K562 (cell line): ENCODE data around the gene ALDOB. TPM values are rescaled to one million over a fixed set of nuclear protein-coding genes. Genes with fewer than 3 reads are reported as not detected.

Source experiments
- ASH1L ChIP-seq: fragments of 450-650 bp; IDR thresholded peaks from 2 replicates; pipeline ENCODE4 v1.6.1; 2018; ENCODE audit warnings: borderline replicate concordance, mild to moderate bottlenecking, low read depth; ENCODE audit not compliant: partially characterized antibody
- HMG20A ChIP-seq: fragments of 450-650 bp; formaldehyde crosslinking; conservative IDR thresholded peaks from 2 replicates; pipeline ENCODE4 v1.4.0; 2020; ENCODE audit warnings: mild to moderate bottlenecking, mixed read lengths
- LEF1 ChIP-seq: fragments of 450-650 bp; IDR thresholded peaks from 2 replicates; pipeline ENCODE4 v1.6.1; 2016; ENCODE audit warnings: mild to moderate bottlenecking
- MECOM ChIP-seq: fragments of 250-450 bp; sonication (Bioruptor Pico); IDR thresholded peaks from 2 replicates; pipeline ENCODE4 v1.8.0; 2022; ENCODE audit warnings: inconsistent platforms
- MIER1 ChIP-seq: fragments of 450-650 bp; IDR thresholded peaks from 2 replicates; pipeline ENCODE4 v1.6.1; 2016; ENCODE audit warnings: antibody characterized with exemption, mild to moderate bottlenecking, low read depth
- PHF20 ChIP-seq: fragments of 450-650 bp; IDR thresholded peaks from 2 replicates; pipeline ENCODE4 v1.6.1; 2018; ENCODE audit not compliant: partially characterized antibody
- RNF2 ChIP-seq: sonication (generic); IDR thresholded peaks from 2 replicates; pipeline ENCODE4 v1.6.1; 2016
- YBX1 ChIP-seq: fragments of 450-650 bp; IDR thresholded peaks from 2 replicates; pipeline ENCODE4 v1.7.1; 2016; ENCODE audit warnings: mild to moderate bottlenecking
- ZNF140 ChIP-seq: fragments of 250-450 bp; sonication (Bioruptor Pico); IDR thresholded peaks from 2 replicates; pipeline ENCODE4 v1.8.0; 2021; ENCODE audit warnings: moderate library complexity, mild to moderate bottlenecking, inconsistent platforms
- ZNF253 ChIP-seq: fragments of 250-450 bp; sonication (Bioruptor Pico); conservative IDR thresholded peaks from 2 replicates; pipeline ENCODE4 v1.6.1; 2021; ENCODE audit warnings: mild to moderate bottlenecking
- polyA plus RNA-seq, 8 experiments: library from polyadenylated mRNA; depleted of rRNA in 4 of 8; stranded (reverse) in 5 of 8; unstranded in 3 of 8; fragments of >200 nt; fragmentation: Nextera tagmentation in 2 of 8; fragmentation: Illumina TruSeq in 1 of 8; extraction: Ambion mirVana in 2 of 8; extraction: Trizol in 1 of 8; gene quantifications; 2 replicates each; pipeline versions ENCODE4 v1.2.1 to v1.2.3, GENCODE V29; 2011 to 2014; ENCODE audit warnings: inconsistent platforms in 1 of 8, missing spikeins in 1 of 8
- total RNA-seq, 7 experiments: library from RNA; depleted of rRNA in 6 of 7; stranded (reverse); fragments of >200 nt in 6 of 7; fragmentation: Illumina TruSeq in 2 of 7; extraction: Trizol in 2 of 7; gene quantifications; 2 replicates each; pipeline versions ENCODE4 v1.2.1 to v1.2.3, GENCODE V29; 2011 to 2021; ENCODE audit warnings: low replicate concordance in 1 of 7
- TF ChIP-seq, protein P1 (sequence below): sonication (generic); formaldehyde crosslinking; IDR thresholded peaks from 2 replicates; pipeline ENCODE4 v1.8.0; 2022; ENCODE audit warnings: missing genetic modification reagents, mild to moderate bottlenecking, borderline replicate concordance
- TF ChIP-seq, protein P2 (sequence below), 2 experiments: fragments of 150-350 bp in 1 of 2; IDR thresholded peaks; 2 replicates each; pipeline ENCODE4 v1.6.1; 2012 to 2016; ENCODE audit warnings: low read depth in 2 of 2, low read length in 2 of 2, mild to moderate bottlenecking in 1 of 2, moderate library complexity in 1 of 2
- TF ChIP-seq, protein P3 (sequence below), 3 experiments: IDR thresholded peaks in 2 of 3; conservative IDR thresholded peaks in 1 of 3; 2 replicates each; pipeline ENCODE4 v1.5.1; 2011 to 2012; ENCODE audit warnings: low read length in 3 of 3, mild to moderate bottlenecking in 3 of 3, control low read depth in 2 of 3, improper control_type of control experiment in 1 of 3, inconsistent platforms in 1 of 3, low read depth in 1 of 3, mixed read lengths in 1 of 3, moderate library complexity in 1 of 3; ENCODE audit not compliant: insufficient read depth in 2 of 3
- TF ChIP-seq, protein P4 (sequence below): fragments of 200-800 bp; sonication (Bioruptor generic); IDR thresholded peaks from 2 replicates; pipeline ENCODE4 v1.6.1; 2016; ENCODE audit warnings: missing genetic modification characterization, missing compliant biosample characterization

ALDOB gene
- total and polyA plus RNA-seq, 9 of the 15 experiments (the other 6 are each of a cell fraction or from before 2014, with no cell fraction given): 0.80 TPM; not detected in 8

DNA sequence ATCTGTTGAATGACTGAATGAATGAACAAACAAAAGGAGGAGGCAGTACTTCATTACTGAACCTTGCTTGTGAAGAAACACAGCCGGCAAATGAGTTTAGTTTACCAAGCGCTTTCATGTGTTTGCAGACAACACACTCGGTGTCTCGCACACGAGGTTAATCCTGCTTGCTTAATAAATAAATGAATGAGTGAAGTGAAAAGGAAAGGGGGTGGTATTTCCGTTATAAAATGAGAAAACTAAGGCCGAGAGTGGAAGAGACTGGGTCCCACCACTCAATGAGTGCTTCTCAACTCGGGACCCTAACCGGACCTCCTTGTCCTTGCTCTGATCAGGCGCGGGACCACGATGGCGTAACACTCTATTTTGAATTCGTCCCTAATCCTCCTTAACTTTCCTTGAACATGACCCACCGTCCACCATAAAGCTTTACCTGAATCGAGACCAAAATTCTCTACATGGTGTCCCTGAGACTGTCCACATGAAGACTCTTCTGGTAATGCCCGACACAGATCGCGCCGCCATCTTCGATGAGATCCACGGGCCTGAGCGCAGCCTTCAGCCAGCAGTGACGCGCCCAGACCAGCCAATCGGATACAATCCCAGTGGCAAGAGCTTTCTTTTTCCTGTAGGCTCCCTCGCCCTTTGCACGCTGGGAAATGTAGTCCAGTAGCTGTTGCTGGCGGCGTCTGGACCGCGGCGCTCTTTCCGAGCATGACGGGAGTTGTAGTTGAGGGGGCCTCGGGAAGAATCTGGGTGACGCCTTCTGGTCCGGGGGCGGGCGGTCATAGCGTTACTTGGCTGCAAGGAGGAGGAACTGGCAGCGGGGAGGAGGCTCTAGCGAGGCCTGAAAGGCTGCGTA, 37.3 kb downstream of the ALDOB start, which contains the start of the genes MRPL50 and ZNF189 (continued):
- TF ChIP-seq, protein P1, sequence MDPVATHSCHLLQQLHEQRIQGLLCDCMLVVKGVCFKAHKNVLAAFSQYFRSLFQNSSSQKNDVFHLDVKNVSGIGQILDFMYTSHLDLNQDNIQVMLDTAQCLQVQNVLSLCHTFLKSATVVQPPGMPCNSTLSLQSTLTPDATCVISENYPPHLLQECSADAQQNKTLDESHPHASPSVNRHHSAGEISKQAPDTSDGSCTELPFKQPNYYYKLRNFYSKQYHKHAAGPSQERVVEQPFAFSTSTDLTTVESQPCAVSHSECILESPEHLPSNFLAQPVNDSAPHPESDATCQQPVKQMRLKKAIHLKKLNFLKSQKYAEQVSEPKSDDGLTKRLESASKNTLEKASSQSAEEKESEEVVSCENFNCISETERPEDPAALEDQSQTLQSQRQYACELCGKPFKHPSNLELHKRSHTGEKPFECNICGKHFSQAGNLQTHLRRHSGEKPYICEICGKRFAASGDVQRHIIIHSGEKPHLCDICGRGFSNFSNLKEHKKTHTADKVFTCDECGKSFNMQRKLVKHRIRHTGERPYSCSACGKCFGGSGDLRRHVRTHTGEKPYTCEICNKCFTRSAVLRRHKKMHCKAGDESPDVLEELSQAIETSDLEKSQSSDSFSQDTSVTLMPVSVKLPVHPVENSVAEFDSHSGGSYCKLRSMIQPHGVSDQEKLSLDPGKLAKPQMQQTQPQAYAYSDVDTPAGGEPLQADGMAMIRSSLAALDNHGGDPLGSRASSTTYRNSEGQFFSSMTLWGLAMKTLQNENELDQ (CRISPR knock-in tag): no peak
- TF ChIP-seq LEF1 (no peak), HMG20A (CRISPR knock-in tag) (no peak), ASH1L (peak; percentile 52), PHF20 (peak; percentile 56), YBX1 (no peak), ZNF140 (CRISPR knock-in tag) (no peak), MECOM (CRISPR knock-in tag) (no peak), MIER1 (no peak), ZNF253 (CRISPR knock-in tag) (no peak), RNF2 (0 out of 2 replicates have a peak, but pooled peaks have one; percentile 55)
- TF ChIP-seq, protein P2, sequence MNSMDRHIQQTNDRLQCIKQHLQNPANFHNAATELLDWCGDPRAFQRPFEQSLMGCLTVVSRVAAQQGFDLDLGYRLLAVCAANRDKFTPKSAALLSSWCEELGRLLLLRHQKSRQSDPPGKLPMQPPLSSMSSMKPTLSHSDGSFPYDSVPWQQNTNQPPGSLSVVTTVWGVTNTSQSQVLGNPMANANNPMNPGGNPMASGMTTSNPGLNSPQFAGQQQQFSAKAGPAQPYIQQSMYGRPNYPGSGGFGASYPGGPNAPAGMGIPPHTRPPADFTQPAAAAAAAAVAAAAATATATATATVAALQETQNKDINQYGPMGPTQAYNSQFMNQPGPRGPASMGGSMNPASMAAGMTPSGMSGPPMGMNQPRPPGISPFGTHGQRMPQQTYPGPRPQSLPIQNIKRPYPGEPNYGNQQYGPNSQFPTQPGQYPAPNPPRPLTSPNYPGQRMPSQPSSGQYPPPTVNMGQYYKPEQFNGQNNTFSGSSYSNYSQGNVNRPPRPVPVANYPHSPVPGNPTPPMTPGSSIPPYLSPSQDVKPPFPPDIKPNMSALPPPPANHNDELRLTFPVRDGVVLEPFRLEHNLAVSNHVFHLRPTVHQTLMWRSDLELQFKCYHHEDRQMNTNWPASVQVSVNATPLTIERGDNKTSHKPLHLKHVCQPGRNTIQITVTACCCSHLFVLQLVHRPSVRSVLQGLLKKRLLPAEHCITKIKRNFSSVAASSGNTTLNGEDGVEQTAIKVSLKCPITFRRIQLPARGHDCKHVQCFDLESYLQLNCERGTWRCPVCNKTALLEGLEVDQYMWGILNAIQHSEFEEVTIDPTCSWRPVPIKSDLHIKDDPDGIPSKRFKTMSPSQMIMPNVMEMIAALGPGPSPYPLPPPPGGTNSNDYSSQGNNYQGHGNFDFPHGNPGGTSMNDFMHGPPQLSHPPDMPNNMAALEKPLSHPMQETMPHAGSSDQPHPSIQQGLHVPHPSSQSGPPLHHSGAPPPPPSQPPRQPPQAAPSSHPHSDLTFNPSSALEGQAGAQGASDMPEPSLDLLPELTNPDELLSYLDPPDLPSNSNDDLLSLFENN (IDR thresholded peaks at IDR 0.05; ENCODE audit: low read depth in 2 of 2, low read length in 2 of 2): no peak
- TF ChIP-seq, protein P3, sequence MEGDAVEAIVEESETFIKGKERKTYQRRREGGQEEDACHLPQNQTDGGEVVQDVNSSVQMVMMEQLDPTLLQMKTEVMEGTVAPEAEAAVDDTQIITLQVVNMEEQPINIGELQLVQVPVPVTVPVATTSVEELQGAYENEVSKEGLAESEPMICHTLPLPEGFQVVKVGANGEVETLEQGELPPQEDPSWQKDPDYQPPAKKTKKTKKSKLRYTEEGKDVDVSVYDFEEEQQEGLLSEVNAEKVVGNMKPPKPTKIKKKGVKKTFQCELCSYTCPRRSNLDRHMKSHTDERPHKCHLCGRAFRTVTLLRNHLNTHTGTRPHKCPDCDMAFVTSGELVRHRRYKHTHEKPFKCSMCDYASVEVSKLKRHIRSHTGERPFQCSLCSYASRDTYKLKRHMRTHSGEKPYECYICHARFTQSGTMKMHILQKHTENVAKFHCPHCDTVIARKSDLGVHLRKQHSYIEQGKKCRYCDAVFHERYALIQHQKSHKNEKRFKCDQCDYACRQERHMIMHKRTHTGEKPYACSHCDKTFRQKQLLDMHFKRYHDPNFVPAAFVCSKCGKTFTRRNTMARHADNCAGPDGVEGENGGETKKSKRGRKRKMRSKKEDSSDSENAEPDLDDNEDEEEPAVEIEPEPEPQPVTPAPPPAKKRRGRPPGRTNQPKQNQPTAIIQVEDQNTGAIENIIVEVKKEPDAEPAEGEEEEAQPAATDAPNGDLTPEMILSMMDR (IDR thresholded peaks at IDR 0.05 in 2 of 3, conservative IDR thresholded peaks at IDR 0.05 in 1 of 3; ENCODE audit: insufficient read depth in 2 of 3, low read depth in 1 of 3, low read length in 3 of 3): 0 out of 6 replicates have a peak, but pooled peaks of 1 of the 3 experiments have one; percentile 13
- TF ChIP-seq, protein P4, sequence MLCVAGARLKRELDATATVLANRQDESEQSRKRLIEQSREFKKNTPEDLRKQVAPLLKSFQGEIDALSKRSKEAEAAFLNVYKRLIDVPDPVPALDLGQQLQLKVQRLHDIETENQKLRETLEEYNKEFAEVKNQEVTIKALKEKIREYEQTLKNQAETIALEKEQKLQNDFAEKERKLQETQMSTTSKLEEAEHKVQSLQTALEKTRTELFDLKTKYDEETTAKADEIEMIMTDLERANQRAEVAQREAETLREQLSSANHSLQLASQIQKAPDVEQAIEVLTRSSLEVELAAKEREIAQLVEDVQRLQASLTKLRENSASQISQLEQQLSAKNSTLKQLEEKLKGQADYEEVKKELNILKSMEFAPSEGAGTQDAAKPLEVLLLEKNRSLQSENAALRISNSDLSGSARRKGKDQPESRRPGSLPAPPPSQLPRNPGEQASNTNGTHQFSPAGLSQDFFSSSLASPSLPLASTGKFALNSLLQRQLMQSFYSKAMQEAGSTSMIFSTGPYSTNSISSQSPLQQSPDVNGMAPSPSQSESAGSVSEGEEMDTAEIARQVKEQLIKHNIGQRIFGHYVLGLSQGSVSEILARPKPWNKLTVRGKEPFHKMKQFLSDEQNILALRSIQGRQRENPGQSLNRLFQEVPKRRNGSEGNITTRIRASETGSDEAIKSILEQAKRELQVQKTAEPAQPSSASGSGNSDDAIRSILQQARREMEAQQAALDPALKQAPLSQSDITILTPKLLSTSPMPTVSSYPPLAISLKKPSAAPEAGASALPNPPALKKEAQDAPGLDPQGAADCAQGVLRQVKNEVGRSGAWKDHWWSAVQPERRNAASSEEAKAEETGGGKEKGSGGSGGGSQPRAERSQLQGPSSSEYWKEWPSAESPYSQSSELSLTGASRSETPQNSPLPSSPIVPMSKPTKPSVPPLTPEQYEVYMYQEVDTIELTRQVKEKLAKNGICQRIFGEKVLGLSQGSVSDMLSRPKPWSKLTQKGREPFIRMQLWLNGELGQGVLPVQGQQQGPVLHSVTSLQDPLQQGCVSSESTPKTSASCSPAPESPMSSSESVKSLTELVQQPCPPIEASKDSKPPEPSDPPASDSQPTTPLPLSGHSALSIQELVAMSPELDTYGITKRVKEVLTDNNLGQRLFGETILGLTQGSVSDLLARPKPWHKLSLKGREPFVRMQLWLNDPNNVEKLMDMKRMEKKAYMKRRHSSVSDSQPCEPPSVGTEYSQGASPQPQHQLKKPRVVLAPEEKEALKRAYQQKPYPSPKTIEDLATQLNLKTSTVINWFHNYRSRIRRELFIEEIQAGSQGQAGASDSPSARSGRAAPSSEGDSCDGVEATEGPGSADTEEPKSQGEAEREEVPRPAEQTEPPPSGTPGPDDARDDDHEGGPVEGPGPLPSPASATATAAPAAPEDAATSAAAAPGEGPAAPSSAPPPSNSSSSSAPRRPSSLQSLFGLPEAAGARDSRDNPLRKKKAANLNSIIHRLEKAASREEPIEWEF (CRISPR knock-in tag): no peak
